ENCODE results near the gene KMT2C.

- TF ChIP-seq POLR2A (IDR thresholded peaks at IDR 0.05) (no peak), CTCF (IDR thresholded peaks at IDR 0.05 in 4 of 5, conservative IDR thresholded peaks at IDR 0.05 in 1 of 5) (no peak)
These were observed 295.7 kb downstream of the KMT2C start for GRCh38 chr7:152140067-152140466.

All from gastrocnemius medialis (tissue), 4 donors.